Measurements from ENCODE around the gene KLF4.

Gene KLF4

DNA sequence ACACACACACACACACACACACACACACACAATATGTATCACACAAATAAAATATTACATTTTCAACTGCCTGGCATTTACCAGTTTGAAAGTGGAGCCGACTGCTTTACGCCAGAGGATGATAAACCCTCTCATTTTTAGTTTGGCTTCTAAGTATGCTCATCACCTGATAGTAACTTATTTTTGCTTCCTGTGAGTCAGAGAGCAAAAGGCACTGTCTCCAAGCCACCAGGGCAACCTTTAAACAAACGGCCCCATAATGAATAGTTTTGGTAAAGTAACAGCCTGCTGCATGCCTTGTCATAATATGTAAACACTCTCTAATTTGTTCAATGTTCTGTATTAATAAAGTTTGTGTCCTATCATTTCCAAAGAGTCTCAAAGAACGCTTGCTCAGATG lies 26.9 kb downstream of the KLF4 start:
- no peak for DNase-seq (ENCODE audit: low read depth)
- no peak overlapping the region for H3K4me3 ChIP-seq (ENCODE audit: low read depth, low read length)

- no peak overlapping the region for H3K4me3 ChIP-seq (ENCODE audit: low read depth, low read length)
- no peak for DNase-seq (ENCODE audit: low read depth)
These were observed 29.2 kb downstream of the KLF4 start for GRCh38 chr9:107460153-107461023.

DNA sequence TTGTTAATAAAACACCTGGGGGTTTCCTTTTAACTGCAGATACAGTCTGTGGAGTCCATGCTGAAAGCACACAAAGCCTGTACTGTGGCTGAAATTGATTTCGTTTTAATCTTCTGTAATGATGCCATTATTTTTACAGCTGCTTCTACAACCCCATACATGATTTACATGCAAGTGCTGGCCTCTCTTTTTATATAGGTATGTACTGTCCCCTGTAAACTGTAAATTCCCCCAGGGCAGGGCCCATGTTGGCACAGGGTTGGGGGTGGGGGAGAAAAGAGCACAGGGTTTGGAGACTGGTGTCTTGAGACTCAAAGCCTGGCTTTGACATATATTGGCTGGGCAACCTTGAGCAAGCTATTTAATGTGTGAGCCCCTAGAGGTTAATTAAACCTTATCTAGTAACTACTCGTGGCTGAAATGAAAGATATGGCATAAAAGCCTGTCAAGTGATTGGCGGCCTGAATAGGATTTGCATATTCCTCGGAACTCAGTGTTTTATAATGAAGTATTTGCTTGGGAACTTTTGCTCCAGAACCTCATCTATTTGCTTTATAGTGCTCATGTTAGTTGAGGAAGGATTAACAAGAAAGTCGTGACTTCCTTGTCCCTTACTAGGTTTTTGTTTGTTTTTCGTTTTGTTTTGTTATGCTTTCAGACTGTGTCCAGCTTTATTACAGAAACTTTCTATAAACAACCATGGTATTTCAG lies 34.0 kb downstream of the KLF4 start:
- H3K4me3 ChIP-seq (ENCODE audit: low read depth, low read length), result no peak overlapping the region

DNA sequence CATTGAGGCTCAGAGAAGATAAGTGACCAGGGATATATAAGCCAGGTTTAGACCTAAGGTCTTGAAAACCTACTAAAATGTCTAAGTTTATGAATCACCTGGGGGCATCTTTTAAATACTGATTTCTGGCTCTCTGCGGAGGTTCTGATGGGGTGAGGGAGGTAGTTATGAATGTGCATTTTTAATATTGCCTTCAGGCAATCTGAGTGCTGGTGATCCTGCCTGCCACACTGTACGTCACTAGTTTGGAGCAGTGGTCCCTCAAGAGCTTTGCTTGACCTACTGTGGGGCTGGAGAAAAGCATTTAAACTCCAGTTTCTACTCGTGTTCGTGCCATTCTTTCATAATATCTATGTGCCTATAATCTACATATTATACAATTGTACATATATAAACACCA lies 36.1 kb downstream of the KLF4 start:
- no peak for DNase-seq (ENCODE audit: low read depth)

More for the DNA sequence above, 34.0 kb downstream of the KLF4 start:
- no peak for DNase-seq (ENCODE audit: low read depth)

DNA sequence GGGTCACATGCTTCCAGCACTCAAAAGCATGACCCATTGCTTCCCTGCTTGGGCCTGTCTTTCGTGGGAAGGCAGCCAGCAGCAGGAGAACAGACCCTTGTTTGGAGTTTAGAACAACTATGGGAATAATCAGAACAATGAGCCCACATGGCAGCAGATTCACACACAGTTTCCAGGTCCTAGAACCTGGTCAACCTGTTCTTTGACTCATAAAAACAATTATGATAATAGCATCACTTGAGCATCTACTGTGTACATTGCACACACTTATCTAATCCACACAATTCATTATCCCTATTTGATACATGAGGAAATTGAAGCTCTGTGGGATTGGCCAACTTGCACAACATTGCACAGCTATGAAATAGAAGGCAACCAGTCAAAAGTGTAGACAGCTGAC lies 41.7 kb downstream of the KLF4 start:
- no peak overlapping the region for H3K4me3 ChIP-seq (ENCODE audit: low read depth, low read length)
- DNase-seq (ENCODE audit: low read depth), result no peak

More for the DNA sequence above, 36.1 kb downstream of the KLF4 start:
- H3K4me3 ChIP-seq (ENCODE audit: low read depth, low read length), result no peak overlapping the region

- no peak overlapping the region for H3K4me3 ChIP-seq (ENCODE audit: low read depth, low read length)
- no peak for DNase-seq (ENCODE audit: low read depth)
These were observed 42.5 kb downstream of the KLF4 start for GRCh38 chr9:107447081-107447480.

DNA sequence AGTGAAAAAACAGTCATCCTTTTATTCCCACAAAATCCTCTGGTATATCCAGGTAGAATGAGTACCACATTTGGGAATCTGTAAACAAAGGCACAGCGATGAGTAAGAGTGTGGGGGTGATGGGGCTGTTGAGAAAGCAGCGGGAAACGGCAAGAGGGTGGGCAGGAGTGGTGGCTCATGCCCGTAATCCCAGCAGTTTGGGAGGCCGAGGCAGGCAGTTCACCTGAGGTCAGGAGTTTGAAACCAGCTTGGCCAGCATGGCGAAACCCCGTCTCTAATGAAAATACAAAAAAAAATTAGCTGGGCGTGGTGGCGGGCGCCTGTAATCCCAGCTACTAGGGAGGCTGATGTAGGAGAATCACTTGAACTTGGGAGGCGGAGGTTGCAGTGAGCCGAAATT lies 43.1 kb downstream of the KLF4 start:
- H3K4me3 ChIP-seq (ENCODE audit: low read depth, low read length), result no peak overlapping the region
- DNase-seq (ENCODE audit: low read depth), result no peak

DNA sequence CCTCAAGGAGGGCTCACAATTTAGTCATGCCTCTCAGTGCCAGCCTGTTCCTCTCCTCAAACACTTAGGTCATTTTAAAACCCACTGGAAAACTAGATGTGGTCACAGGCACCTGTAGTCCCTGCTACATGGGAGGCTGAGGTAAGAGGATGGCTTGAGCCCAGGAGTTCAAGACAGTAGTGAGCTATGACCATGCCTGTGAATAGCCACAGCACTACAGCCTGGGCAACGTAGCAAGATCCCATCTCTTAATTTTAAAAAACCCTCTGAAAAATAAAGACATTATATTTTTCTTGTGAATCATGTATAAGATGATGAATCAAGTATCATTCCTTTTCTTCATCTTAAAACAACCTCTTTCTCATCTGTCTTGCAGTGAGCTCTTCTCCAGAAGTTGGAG lies 45.8 kb downstream of the KLF4 start:
- DNase-seq (ENCODE audit: low read depth), result no peak
- H3K4me3 ChIP-seq (ENCODE audit: low read depth, low read length), result no peak overlapping the region

DNA sequence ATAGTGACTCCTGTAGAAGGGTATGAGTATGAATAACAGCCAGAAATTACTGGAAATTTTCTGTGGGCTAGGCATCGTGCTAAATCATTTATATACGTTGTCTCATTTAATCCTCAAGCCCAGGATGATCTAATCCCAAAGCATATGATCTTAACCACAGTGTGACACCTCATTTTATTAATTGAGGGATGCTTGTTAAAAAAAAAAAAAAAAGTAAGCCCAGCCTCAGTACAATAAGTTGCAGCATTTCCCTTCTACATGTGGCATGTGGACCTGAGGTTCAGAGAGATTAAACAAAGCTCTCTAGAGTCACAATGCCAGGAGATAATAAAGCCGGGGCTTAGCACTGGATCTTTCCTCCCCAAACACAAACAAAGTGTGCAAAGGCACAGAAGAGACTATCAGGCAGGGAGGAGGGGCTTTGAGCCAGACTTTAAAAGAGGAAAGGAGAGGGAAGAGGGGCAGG lies 49.5 kb downstream of the KLF4 start:
- no peak overlapping the region for H3K4me3 ChIP-seq (ENCODE audit: low read depth, low read length)
- DNase-seq (ENCODE audit: low read depth), result no peak

DNA sequence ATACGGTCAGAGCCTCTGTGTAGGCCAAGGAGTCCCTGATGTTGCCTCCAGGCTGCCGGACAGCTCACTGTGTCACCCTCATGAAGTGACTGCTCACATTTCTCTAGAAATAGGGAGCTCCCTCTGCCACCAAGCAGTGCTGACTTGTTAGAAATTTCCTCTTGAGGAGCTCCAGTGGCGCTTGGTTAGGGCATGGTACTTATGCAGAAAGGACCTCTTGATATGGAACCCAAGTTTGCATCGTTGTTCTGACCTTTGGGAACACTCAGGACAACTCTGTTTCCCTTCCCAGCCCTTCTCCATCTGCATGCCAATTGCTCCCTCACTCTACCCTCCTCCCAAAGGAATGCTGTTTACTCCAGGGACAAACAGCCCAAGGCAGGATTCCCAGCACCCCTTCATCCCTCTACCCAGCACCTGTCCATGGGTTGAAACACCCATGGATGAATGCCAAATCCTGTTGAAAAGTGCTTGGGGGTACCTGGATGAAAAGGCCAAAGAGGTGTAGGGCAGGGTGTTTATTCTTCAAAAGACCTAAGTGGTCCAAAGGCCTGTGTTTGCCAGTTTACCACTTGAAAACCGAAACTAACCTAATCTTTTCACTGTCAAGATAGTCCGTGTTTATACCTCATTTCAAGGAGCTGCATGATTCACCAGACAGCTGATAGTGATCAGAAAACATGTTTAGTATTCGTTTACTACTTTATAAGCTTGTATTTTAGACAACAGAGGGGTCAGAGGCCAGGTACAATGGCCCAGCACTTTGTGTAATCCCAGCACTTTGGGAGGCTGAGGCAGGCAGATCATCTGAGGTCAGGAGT lies 51.1 kb downstream of the KLF4 start:
- no peak overlapping the region for H3K4me3 ChIP-seq (ENCODE audit: low read depth, low read length)
- DNase-seq (ENCODE audit: low read depth), result no peak

DNA sequence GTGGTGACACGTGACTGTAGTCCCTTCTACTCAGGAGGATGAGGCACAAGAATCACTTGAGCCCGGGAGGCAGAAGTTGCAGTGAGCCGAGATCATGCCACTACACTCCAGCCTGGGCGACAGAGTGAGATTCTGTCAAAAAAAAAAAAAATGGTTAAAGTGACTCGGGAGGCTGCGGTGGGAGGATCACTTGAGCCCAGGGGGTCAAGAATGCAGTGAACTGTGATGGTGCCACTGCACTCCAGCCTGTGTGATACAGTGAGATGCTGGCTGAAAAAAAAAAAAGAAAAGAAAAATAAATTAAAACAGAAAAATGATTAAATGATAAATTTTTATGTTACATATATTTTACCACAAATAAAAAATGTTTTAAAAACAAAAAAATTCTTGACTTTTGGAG lies 51.9 kb downstream of the KLF4 start:
- DNase-seq (ENCODE audit: low read depth), result no peak
- no peak overlapping the region for H3K4me3 ChIP-seq (ENCODE audit: low read depth, low read length)

- DNase-seq (ENCODE audit: low read depth), result no peak
- no peak overlapping the region for H3K4me3 ChIP-seq (ENCODE audit: low read depth, low read length)
These were observed 54.2 kb downstream of the KLF4 start for GRCh38 chr9:107435415-107435814.

Measured in skeletal muscle cell (primary cell).